GM21528 (cell line): ENCODE data around the gene SCAMP3.
"Not testable (repeated sequence)": the region's sequence is repeated elsewhere in the genome, so short reads cannot be mapped to it uniquely, and the experiment has no call there.

Experiments used
- ATAC-seq: cut with Tn5 transposase; IDR thresholded peaks from one replicate; pipeline ENCODE4 v1.9.1; 2021; ENCODE audit warnings: mild to moderate bottlenecking, moderate library complexity; ENCODE audit not compliant: unreplicated experiment, low FRiP score

Gene SCAMP3

DNA sequence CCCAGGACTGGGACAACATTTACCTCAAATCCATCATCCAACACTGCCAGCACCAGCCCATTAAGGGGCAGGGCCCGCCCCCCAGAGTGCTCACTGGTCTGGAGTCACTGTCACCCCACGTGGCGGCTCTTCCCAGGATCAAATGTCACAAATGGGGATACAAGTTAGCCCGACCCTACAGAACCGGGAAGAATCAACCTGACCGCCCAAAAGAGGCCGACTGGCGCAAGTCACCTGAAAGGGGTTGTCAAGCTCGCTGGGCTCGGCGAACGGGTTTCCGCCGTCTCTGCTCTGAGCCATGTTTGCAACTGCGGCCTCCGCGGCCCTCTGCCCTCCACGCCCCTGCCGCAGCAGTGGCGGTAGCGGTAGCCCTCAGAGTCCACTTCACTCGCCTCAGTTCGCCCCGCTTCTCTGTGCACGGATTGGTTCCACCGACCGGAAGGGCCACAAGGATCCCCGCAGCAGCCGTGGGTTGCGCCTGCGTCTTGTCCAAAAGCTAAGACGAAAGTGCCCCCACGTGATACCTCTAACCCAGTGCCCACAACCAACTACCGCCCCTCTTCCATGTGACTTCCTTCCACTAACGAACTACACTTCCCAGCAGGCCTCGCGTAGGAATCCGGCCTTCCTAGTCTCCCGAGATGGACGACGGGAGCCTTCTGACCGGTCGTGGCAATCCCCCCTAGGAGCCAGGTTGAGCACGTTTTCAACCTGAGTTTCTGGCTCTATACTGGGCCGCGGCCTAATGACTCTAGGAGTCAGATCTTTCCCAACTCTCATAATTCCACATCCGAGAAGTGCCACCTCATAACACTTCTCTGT is at the start of gene SCAMP3:
TSS of gene SCAMP3 (minus strand) at position 509 of the 822 bp plus-strand sequence. CDS start at position 300, 209 bp downstream.
- ATAC-seq: peak; percentile 81

- ATAC-seq: no peak
Measured at GRCh38 chr1:155309423-155310021, 47.4 kb upstream of the SCAMP3 start.

DNA sequence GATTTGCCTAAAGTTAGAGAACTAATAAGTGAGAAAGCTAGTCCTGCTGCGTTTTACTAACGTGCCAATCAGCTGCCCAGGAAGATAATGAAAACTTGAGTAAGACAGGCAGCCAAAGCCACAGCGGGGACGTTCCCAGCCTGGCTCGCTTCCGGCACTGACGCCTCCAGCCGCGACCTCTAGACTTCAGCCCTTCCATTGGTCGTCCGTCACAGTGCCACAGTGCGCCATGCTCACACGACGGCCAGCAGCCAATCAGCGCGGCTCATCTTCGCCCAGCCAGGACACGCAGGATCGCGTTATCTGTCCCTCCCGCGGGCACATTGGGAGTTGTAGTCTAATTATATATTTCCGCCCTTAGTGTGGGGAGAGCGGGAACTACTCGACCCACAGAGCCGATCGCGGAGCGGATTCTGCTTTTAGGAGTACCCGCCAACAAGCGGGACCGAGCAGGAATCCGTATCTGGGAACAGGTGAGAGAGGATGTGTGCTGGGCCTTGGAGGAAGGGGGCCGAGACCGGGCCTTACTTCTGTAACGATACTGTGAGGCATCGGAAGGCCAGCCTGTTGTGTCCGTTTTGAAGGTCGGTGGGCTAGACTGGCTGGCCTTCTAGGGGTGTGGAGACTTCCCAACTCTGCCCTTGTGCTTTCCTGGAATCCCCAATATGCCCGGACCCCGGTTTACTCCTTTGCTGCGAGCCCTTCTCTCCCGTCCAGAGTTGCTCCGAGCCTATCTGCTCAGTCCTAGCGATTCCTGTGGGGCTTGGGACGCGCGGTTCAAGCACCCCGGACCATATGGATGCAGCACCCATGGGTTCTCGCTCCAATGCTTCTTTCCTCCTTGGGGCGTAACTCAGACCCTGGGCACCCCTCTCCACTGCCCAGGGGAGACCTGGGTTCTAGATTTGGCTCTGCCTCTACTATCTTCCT is 46.6 kb upstream of the SCAMP3 start, which contains the start of gene FDPS:
TSS of gene FDPS (plus strand) at position 374 of the 930 bp plus-strand sequence. CDS start 924 bp downstream, outside the sequence.
- ATAC-seq: peak; percentile 90

- no peak for ATAC-seq
Measured at GRCh38 chr1:155307247-155307740, 45.1 kb upstream of the SCAMP3 start.

GRCh38 chr1:155305881-155306391 is 43.8 kb upstream of the SCAMP3 start:
- ATAC-seq: no peak

- ATAC-seq: no peak
Measured at GRCh38 chr1:155304558-155305063, 42.5 kb upstream of the SCAMP3 start.

- no peak for ATAC-seq
Measured at GRCh38 chr1:155301342-155301841, 39.2 kb upstream of the SCAMP3 start, which contains the start of gene PKLR. PKLR (minus strand) TSS chr1:155301438; CDS start chr1:155301395, 43 bp downstream.

- no peak for ATAC-seq
Measured at GRCh38 chr1:155300553-155301329, 38.6 kb upstream of the SCAMP3 start.

- no peak for ATAC-seq
Measured at GRCh38 chr1:155300024-155300423, 37.9 kb upstream of the SCAMP3 start.

GRCh38 chr1:155297384-155297783 is 35.2 kb upstream of the SCAMP3 start:
- no peak for ATAC-seq

DNA sequence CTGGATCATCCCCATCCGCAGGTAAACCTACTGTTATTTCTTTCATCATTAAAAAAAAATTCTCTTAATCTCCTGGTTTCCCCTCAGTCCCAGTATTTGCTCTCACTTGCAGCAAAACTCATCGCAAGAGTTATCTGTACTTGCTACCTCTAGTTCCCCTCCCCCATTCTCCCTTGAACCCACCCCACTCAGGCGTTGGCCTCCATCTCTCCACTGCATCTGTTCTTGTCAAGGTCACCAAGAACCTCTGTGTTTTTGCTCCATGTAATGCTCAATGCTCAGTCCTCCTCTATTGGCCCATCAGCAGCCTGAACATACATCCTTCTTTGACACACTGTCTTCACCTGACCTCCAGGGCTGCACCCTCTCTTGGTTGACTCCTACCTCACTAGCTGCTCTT is 34.5 kb upstream of the SCAMP3 start:
- no peak for ATAC-seq

GRCh38 chr1:155295942-155296267 is 33.7 kb upstream of the SCAMP3 start:
- no peak for ATAC-seq

DNA sequence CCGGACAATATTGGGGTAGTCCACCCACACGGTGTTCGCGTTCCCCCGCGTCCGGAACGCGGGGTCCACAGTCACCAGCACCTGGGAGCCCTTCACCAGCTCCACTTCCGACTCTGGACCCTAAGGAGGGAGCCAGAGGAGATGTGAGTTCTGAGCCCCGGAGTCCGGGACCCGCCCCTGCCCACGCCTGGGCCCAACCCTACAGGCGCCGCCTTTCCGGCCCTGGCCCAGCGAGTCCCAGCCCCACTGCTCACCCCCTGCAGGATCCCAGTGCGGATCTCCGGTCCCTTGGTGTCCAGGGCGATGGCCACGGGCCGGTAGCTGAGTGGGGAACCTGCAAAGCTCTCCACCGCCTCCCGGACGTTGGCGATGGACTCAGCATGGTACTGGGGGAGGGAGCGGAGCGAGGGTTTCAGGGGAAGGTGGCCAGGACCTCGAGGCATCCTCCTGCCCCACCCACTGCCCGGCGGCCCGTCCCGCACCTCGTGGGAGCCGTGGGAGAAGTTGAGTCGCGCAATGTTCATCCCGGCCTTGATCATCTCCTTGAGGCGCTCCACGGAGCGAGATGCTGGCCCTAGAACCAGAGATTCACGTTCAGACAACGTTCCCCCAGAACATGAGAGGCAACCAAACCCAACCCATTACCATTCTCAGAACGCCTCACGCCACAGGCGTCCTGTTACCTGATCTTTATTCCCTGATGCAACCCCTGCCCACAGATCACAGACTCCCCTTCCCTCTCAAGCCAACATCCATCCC is 33.2 kb upstream of the SCAMP3 start:
- no peak for ATAC-seq

DNA sequence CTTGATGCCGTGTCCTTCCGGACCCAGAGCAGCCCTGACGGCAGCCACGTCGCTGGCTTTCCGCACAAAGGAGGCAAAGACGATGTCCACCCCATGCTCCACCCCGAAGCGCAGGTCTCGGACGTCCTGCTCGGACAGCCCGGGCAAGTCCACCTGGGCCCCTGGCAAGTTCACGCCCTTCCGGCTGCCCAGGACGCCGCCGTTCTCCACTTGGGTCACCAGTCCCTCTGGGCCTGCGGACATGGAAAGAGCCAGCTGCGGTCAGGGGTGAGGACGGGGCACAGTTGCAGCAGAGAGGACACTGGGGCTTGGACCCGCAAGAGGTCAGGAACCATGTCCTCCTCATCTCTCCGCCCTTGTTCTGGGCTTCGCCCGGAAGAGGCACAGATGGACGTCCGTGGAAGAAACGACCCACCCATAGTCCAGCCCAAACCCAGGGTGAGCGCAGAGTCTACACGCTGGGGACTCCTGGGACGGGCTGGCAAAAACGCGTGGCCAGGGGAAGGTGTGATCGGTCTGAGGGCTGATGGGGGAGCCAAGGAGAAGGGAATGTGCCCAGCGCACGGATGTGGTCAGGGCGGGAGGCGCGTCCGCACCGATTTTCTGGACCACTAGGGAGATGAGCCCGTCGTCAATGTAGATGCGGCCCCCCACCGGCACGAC is 32.5 kb upstream of the SCAMP3 start:
- ATAC-seq: no peak

DNA sequence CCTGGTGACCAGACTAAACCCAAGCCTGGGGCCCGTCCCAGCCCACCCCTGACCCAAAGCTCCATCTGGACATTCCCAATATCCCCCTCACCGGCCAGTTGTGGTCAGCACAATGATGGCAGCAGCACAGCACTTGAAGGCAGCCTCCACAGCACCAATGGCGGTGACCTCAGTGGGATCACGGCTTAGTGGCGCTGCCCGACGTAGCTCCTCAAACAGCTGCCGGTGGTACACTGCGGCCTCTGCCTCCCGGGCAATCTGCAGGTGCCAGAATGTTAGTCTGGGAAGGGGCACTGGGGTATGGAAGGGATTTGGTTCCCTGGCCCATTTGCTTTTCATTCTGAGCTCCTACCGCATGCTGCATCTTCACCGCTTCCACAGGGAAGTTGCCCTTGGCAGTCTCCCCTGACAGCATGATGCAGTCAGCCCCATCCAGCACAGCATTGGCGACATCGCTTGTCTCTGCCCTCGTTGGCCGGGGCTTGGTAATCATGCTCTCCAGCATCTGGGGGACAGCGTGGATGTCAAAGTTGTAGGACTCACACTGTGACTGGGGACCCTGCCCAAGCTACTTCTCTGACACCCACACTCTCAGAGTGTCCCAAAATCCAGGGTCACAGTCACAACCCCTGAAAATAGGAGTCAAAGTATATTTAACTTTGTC is 31.1 kb upstream of the SCAMP3 start:
- no peak for ATAC-seq

DNA sequence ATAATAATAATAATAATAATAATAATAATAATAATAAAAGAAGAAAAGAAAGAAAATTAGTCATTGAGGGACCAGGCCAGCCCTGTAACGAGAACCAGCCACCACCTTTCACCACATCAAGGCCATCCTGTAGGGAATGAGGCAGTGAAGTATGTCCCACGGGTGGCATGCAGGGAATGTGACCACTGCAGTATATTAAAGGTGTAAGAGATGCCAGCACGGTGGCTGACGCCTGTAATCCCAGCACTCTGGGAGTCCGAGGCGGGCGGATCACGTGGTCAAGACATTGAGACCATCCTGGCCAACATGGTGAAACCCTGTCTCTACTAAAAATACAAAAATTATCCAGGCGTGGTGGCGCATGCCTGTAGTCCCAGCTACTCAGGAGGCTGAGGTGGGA is 28.8 kb upstream of the SCAMP3 start:
- not testable (repeated sequence) for ATAC-seq

DNA sequence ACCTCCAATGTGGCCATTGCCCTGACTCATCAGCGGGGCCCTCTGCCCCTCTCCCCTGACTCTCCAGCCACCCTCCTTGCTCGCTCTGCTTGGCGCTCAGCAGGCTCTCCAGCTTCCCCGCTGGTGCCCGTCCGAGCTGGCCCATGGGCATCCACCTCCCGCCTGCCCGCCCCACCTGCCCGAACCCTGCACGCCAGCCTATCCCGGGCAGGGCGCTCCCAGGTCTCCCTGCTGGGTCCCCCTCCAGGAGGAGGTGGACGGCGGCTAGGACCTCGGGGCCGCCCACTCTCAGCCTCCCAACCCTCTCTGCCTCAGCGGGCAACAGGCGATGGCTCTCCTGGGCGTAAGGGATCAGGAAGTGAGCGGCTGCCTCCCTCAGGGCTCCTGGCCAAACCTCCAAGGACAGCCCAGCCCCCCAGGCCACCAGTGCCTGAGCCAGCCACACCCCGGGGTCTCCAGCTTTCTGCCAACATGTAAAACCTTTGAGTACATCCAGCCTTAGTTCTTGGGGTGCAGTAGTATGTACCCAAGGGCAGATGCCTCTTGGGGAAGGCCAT is 25.9 kb upstream of the SCAMP3 start:
- no peak for ATAC-seq
